Measurements from ENCODE around the gene GPR176. TPM values are rescaled to one million over a fixed set of nuclear protein-coding genes. Genes with fewer than 3 reads are reported as not detected.

GPR176 gene
- total and polyA plus RNA-seq, 4 donors, result 18.2 to 73.6 (median 31.1) TPM

DNA sequence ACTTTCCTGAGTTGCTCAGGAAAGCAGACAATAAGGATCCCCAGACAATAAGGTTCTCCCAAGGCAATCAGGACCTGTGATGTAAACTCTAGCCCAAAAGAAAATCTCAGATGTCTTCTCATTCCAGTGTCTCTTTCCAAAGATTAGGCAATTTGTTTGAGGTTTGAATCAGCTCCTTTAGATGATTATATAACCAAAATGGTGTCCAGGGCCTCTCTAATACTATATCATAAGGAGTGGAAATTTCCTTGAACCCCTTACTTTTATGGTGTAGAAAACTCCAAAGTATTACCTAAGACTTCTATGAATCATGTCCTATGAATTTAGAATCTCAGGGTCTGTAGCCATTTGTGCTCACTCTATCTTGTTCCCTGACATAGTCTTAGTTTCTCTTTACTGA, 65.9 kb downstream of the GPR176 start:
- no peak overlapping the region for H3K4me3 ChIP-seq (ENCODE audit: low read length in 2 of 2)
- intact Hi-C loops (cut with DNase I), result no loop called here
- no peaks in the 10 kb centered on the region for H3K9me3 ChIP-seq (ENCODE audit: control insufficient read depth, low read length)
- H3K36me3 ChIP-seq (ENCODE audit: control insufficient read depth in 1 of 2, insufficient read depth in 2 of 2, low read length in 1 of 2), result no peaks in the 10 kb centered on the region
- DNase-seq (no peak), ATAC-seq (ENCODE audit: low FRiP score) (no peak)
- H3K4me1 ChIP-seq (ENCODE audit: control insufficient read depth in 1 of 2, insufficient read depth in 2 of 2, low read length in 2 of 2), result peaks cover 2 to 5% of the 10 kb centered on the region in 2 donors
- H3K27ac ChIP-seq (ENCODE audit: low read depth in 1 of 2, low read length in 2 of 2), result no peak overlapping the region
- H3K27me3 ChIP-seq (ENCODE audit: control insufficient read depth in 1 of 2, insufficient read depth in 2 of 2, low read length in 1 of 2), result no peaks in the 10 kb centered on the region

- H3K4me3 ChIP-seq (ENCODE audit: low read length in 2 of 2), result no peak overlapping the region
- H3K27me3 ChIP-seq (ENCODE audit: control insufficient read depth in 1 of 2, insufficient read depth in 2 of 2, low read length in 1 of 2), result no peaks in the 10 kb centered on the region
- no peaks in the 10 kb centered on the region for H3K36me3 ChIP-seq (ENCODE audit: control insufficient read depth in 1 of 2, insufficient read depth in 2 of 2, low read length in 1 of 2)
- peaks cover 2 to 5% of the 10 kb centered on the region in 2 donors for H3K4me1 ChIP-seq (ENCODE audit: control insufficient read depth in 1 of 2, insufficient read depth in 2 of 2, low read length in 2 of 2)
- no peaks in the 10 kb centered on the region for H3K9me3 ChIP-seq (ENCODE audit: control insufficient read depth, low read length)
- H3K27ac ChIP-seq (ENCODE audit: low read depth in 1 of 2, low read length in 2 of 2), result no peak overlapping the region
- DNase-seq, result no peak
- intact Hi-C loops (cut with DNase I), result no loop called here
- ATAC-seq (ENCODE audit: low FRiP score), result no peak
- whole genome bisulfite sequencing, 2 donors, result 33 to 34% methylated on average over 1 of the region's 1 CpG
Observed at GRCh38 chr15:39852250-39852649, 67.8 kb downstream of the GPR176 start.

DNA sequence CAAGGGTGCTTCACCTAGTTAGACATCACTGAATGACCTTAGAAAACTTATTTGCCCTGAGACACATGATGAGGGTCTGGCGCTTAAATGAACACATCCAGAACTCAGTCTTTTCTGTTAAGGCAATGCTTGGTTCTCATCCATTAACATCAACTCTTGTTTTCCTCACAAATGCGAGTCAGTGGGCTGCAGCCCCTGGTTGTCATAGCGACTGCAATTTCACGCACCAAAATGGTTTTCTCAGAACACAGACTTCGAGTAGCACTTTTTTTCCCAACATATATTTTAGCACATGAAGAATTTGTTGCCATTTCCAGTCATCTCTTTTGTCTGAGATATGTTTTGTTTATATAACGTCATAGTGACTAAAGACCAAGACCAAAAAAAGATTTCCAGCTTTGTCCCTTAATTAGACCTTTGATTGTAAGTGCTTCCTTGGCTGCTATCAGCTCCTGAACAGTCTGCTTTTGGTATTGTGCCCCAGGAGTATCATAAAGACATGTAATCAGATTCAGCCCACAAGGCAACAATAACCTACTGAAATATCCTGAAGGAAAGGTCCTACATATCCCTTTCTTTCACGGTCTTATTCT, 68.5 kb downstream of the GPR176 start:
- H3K27me3 ChIP-seq (ENCODE audit: control insufficient read depth in 1 of 2, insufficient read depth in 2 of 2, low read length in 1 of 2), result no peaks in the 10 kb centered on the region
- no peak overlapping the region for H3K27ac ChIP-seq (ENCODE audit: low read depth in 1 of 2, low read length in 2 of 2)
- no peaks in the 10 kb centered on the region for H3K36me3 ChIP-seq (ENCODE audit: control insufficient read depth in 1 of 2, insufficient read depth in 2 of 2, low read length in 1 of 2)
- ATAC-seq (ENCODE audit: low FRiP score), result no peak
- no peak overlapping the region for H3K4me3 ChIP-seq (ENCODE audit: low read length in 2 of 2)
- whole genome bisulfite sequencing, 2 donors, result 30 to 37% methylated on average over 7 of the region's 7 CpGs
- DNase-seq, result no peak
- intact Hi-C loops (cut with DNase I), result no loop called here
- H3K9me3 ChIP-seq (ENCODE audit: control insufficient read depth, low read length), result no peaks in the 10 kb centered on the region
- peaks cover 2 to 5% of the 10 kb centered on the region in 2 donors for H3K4me1 ChIP-seq (ENCODE audit: control insufficient read depth in 1 of 2, insufficient read depth in 2 of 2, low read length in 2 of 2)

GRCh38 chr15:39850436-39850835, 69.6 kb downstream of the GPR176 start:
- Histone ChIP-seq H3K4me3 (ENCODE audit: low read length in 2 of 2) (no peak overlapping the region), H3K9me3 (ENCODE audit: control insufficient read depth, low read length) (no peaks in the 10 kb centered on the region), H3K27me3 (ENCODE audit: control insufficient read depth in 1 of 2, insufficient read depth in 2 of 2, low read length in 1 of 2) (no peaks in the 10 kb centered on the region), H3K27ac (ENCODE audit: low read depth in 1 of 2, low read length in 2 of 2) (no peak overlapping the region), H3K4me1 (ENCODE audit: control insufficient read depth in 1 of 2, insufficient read depth in 2 of 2, low read length in 2 of 2) (peaks cover 2 to 5% of the 10 kb centered on the region in 2 donors), H3K36me3 (ENCODE audit: control insufficient read depth in 1 of 2, insufficient read depth in 2 of 2, low read length in 1 of 2) (no peaks in the 10 kb centered on the region)
- intact Hi-C loops (cut with DNase I), result no loop called here
- 91 to 99% methylated on average over 1 of the region's 1 CpG for WGBS, 2 donors
- no peak for DNase-seq
- ATAC-seq (ENCODE audit: low FRiP score), result no peak

GRCh38 chr15:39846108-39846507, 74.0 kb downstream of the GPR176 start:
- Histone ChIP-seq H3K27ac (ENCODE audit: low read depth in 1 of 2, low read length in 2 of 2) (no peak overlapping the region), H3K4me3 (ENCODE audit: low read length in 2 of 2) (no peak overlapping the region), H3K36me3 (ENCODE audit: control insufficient read depth in 1 of 2, insufficient read depth in 2 of 2, low read length in 1 of 2) (no peaks in the 10 kb centered on the region), H3K9me3 (ENCODE audit: control insufficient read depth, low read length) (no peaks in the 10 kb centered on the region), H3K27me3 (ENCODE audit: control insufficient read depth in 1 of 2, insufficient read depth in 2 of 2, low read length in 1 of 2) (no peaks in the 10 kb centered on the region), H3K4me1 (ENCODE audit: control insufficient read depth in 1 of 2, insufficient read depth in 2 of 2, low read length in 2 of 2) (no peaks in the 10 kb centered on the region)
- intact Hi-C loops (cut with DNase I), result no loop called here
- ATAC-seq (ENCODE audit: low FRiP score) (no peak), DNase-seq (no peak)
- 59 to 65% methylated on average over 2 of the region's 2 CpGs for WGBS, 2 donors

GRCh38 chr15:39845582-39845981, 74.5 kb downstream of the GPR176 start:
- 96% methylated on average over 5 of the region's 5 CpGs for WGBS, 2 donors
- intact Hi-C loops (cut with DNase I), result no loop called here
- no peak for ATAC-seq (ENCODE audit: low FRiP score)

DNA sequence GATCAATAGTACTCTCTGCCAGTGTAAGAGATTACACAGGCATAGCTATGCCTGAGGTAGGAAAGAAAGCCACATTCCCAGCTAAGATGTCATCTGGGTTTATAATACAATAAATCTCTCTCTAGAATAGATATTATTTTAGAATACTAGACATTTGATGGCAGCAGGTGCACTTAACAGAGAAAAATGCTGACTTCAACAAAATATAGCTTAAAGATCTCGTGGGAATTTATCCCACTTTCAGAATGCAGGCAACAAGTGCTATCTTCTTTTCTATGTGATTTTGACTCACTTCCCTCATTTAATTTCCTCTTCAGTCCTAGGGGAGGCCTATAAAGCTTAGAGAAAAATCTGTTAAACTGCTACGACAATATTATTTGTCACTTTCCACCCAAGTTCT, 76.5 kb downstream of the GPR176 start:
- Histone ChIP-seq H3K4me1 (ENCODE audit: control insufficient read depth in 1 of 2, insufficient read depth in 2 of 2, low read length in 2 of 2) (no peaks in the 10 kb centered on the region), H3K4me3 (ENCODE audit: low read length in 2 of 2) (no peak overlapping the region), H3K27me3 (ENCODE audit: control insufficient read depth in 1 of 2, insufficient read depth in 2 of 2, low read length in 1 of 2) (no peaks in the 10 kb centered on the region), H3K27ac (ENCODE audit: low read depth in 1 of 2, low read length in 2 of 2) (no peak overlapping the region), H3K9me3 (ENCODE audit: control insufficient read depth, low read length) (no peaks in the 10 kb centered on the region), H3K36me3 (ENCODE audit: control insufficient read depth in 1 of 2, insufficient read depth in 2 of 2, low read length in 1 of 2) (no peaks in the 10 kb centered on the region)
- intact Hi-C loops (cut with DNase I), result no loop called here
- 91 to 96% methylated on average over 2 of the region's 2 CpGs for WGBS, 2 donors
- ATAC-seq (ENCODE audit: low FRiP score) (no peak), DNase-seq (no peak)

More at GRCh38 chr15:39845582-39845981, 74.5 kb downstream of the GPR176 start:
- Histone ChIP-seq H3K27ac (ENCODE audit: low read depth in 1 of 2, low read length in 2 of 2) (no peak overlapping the region), H3K27me3 (ENCODE audit: control insufficient read depth in 1 of 2, insufficient read depth in 2 of 2, low read length in 1 of 2) (no peaks in the 10 kb centered on the region), H3K4me3 (ENCODE audit: low read length in 2 of 2) (no peak overlapping the region), H3K9me3 (ENCODE audit: control insufficient read depth, low read length) (no peaks in the 10 kb centered on the region), H3K4me1 (ENCODE audit: control insufficient read depth in 1 of 2, insufficient read depth in 2 of 2, low read length in 2 of 2) (no peaks in the 10 kb centered on the region), H3K36me3 (ENCODE audit: control insufficient read depth in 1 of 2, insufficient read depth in 2 of 2, low read length in 1 of 2) (no peaks in the 10 kb centered on the region)
- no peak for DNase-seq

DNA sequence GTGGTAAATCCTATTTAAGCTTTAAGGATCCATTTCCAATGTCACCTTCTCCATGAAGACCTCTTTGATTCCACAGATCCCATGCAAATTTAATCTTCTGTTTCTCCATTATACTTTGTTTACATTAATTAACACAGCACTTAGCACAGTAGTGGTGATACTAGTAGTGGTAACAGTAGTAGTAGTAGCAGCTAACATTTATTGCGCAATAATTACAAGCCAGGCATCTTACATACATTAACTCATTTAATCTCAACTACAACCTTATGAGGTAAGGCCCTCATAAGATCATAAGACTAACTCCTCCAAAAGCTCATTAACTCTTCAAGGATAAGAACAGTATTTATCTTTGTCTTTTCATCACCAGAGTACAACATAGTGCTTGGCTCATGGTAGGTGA, 82.6 kb downstream of the GPR176 start:
- no peaks in the 10 kb centered on the region for H3K27me3 ChIP-seq (ENCODE audit: control insufficient read depth in 1 of 2, insufficient read depth in 2 of 2, low read length in 1 of 2)
- no peaks in the 10 kb centered on the region for H3K9me3 ChIP-seq (ENCODE audit: control insufficient read depth, low read length)
- H3K36me3 ChIP-seq (ENCODE audit: control insufficient read depth in 1 of 2, insufficient read depth in 2 of 2, low read length in 1 of 2), result no peaks in the 10 kb centered on the region
- no peak overlapping the region for H3K27ac ChIP-seq (ENCODE audit: low read depth in 1 of 2, low read length in 2 of 2)
- DNase-seq (no peak), ATAC-seq (ENCODE audit: low FRiP score) (no peak)
- H3K4me3 ChIP-seq (ENCODE audit: low read length in 2 of 2), result no peak overlapping the region
- peaks cover 0 to 3% of the 10 kb centered on the region in 2 donors for H3K4me1 ChIP-seq (ENCODE audit: control insufficient read depth in 1 of 2, insufficient read depth in 2 of 2, low read length in 2 of 2)
- intact Hi-C loops (cut with DNase I), result loop anchor here in 1 of 2 donors (10.0 kb wide), 1 partner anchor 47 kb away; no protein-coding TSS in a partner anchor
- 97 to 100% methylated on average over 1 of the region's 1 CpG for WGBS, 2 donors

GRCh38 chr15:39835550-39835949, 84.5 kb downstream of the GPR176 start:
- DNase-seq (no peak), ATAC-seq (ENCODE audit: low FRiP score) (no peak)
- no peaks in the 10 kb centered on the region for H3K36me3 ChIP-seq (ENCODE audit: control insufficient read depth in 1 of 2, insufficient read depth in 2 of 2, low read length in 1 of 2)
- intact Hi-C loops (cut with DNase I), result loop anchor here in 1 of 2 donors (10.0 kb wide), 1 partner anchor 49 kb away; no protein-coding TSS in a partner anchor
- H3K27ac ChIP-seq (ENCODE audit: low read depth in 1 of 2, low read length in 2 of 2), result no peak overlapping the region
- no peaks in the 10 kb centered on the region for H3K9me3 ChIP-seq (ENCODE audit: control insufficient read depth, low read length)
- 96 to 100% methylated on average over 2 of the region's 2 CpGs for WGBS, 2 donors
- H3K27me3 ChIP-seq (ENCODE audit: control insufficient read depth in 1 of 2, insufficient read depth in 2 of 2, low read length in 1 of 2), result no peaks in the 10 kb centered on the region
- H3K4me1 ChIP-seq (ENCODE audit: control insufficient read depth in 1 of 2, insufficient read depth in 2 of 2, low read length in 2 of 2), result peaks cover 0 to 3% of the 10 kb centered on the region in 2 donors
- H3K4me3 ChIP-seq (ENCODE audit: low read length in 2 of 2), result no peak overlapping the region

All from aorta (tissue), 5 donors.